Left forelimb (tissue), 1 donor: ENCODE data around the gene CD300LB.
"Not testable (repeated sequence)": the region's sequence is repeated elsewhere in the genome, so short reads cannot be mapped to it uniquely, and the experiment has no call there.

Source experiments
- DNase-seq: peaks from one replicate; pipeline ENCODE4 v3.0.0-alpha.2; 2018; ENCODE audit warnings: low spot score

The CD300LB gene

GRCh38 chr17:74493331-74493833, 37.9 kb downstream of the CD300LB start:
- DNase-seq: no peak

- DNase-seq: no peak
Observed at GRCh38 chr17:74491626-74492025, 39.6 kb downstream of the CD300LB start.

GRCh38 chr17:74490716-74491115, 40.6 kb downstream of the CD300LB start:
- no peak for DNase-seq

- DNase-seq: not testable (repeated sequence)
Observed at GRCh38 chr17:74488276-74488675, 43.0 kb downstream of the CD300LB start.

- no peak for DNase-seq
Observed at GRCh38 chr17:74485841-74486240, 45.4 kb downstream of the CD300LB start.

GRCh38 chr17:74485022-74485743, 46.1 kb downstream of the CD300LB start:
- no peak for DNase-seq

- no peak for DNase-seq
Observed at GRCh38 chr17:74484066-74484465, 47.2 kb downstream of the CD300LB start.

GRCh38 chr17:74481621-74482020, 49.7 kb downstream of the CD300LB start:
- DNase-seq: no peak

- no peak for DNase-seq
Observed at GRCh38 chr17:74480290-74480689, 51.0 kb downstream of the CD300LB start.

GRCh38 chr17:74478420-74479100, 52.7 kb downstream of the CD300LB start:
- no peak for DNase-seq

- DNase-seq: no peak
Observed at GRCh38 chr17:74477411-74477810, 53.9 kb downstream of the CD300LB start.

- DNase-seq: no peak
Observed at GRCh38 chr17:74475189-74475588, 56.1 kb downstream of the CD300LB start.

GRCh38 chr17:74474043-74474792, 57.1 kb downstream of the CD300LB start:
- no peak for DNase-seq

- DNase-seq: no peak
Observed at GRCh38 chr17:74473294-74473693, 58.0 kb downstream of the CD300LB start.

GRCh38 chr17:74472890-74473289, 58.4 kb downstream of the CD300LB start:
- DNase-seq: no peak

- DNase-seq: no peak
Observed at GRCh38 chr17:74471341-74471740, 59.9 kb downstream of the CD300LB start.
